ENCODE results near the gene PTPRF.

DNA sequence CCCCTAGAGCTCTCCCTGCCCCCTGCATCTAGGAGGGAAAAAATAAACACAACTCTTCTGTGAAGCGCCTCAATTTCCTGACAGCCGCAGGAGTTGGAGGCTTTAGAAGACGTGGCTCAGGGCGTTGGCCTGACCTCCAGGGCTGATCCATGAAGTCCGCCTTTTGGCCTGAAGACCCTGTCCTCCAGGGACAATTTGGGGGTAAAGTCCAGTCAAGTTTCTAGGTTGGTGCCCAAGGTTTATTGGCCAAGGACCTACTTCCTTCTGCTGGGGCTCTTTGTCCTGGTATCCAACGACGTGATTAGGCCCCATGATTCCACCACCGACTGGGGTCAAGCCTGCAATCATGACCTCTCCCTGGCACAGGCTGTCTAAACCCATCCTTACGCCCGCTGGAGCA, 54.9 kb downstream of the PTPRF start:
- TF ChIP-seq CTCF (IDR thresholded peaks at IDR 0.05) (no peak), EZH2 (IDR thresholded peaks at IDR 0.05) (no peak), EZH2phosphoT487 (IDR thresholded peaks at IDR 0.05) (no peak)
